Measurements from ENCODE around the gene MORN3. TPM values are rescaled to one million over a fixed set of nuclear protein-coding genes. Genes with fewer than 3 reads are reported as not detected.
"Not testable (repeated sequence)": the region's sequence is repeated elsewhere in the genome, so short reads cannot be mapped to it uniquely, and the experiment has no call there.

Gene MORN3
- polyA plus RNA-seq, 3 donors from 2014 or later = 1.4 to 3.4 (median 2.0) TPM

DNA sequence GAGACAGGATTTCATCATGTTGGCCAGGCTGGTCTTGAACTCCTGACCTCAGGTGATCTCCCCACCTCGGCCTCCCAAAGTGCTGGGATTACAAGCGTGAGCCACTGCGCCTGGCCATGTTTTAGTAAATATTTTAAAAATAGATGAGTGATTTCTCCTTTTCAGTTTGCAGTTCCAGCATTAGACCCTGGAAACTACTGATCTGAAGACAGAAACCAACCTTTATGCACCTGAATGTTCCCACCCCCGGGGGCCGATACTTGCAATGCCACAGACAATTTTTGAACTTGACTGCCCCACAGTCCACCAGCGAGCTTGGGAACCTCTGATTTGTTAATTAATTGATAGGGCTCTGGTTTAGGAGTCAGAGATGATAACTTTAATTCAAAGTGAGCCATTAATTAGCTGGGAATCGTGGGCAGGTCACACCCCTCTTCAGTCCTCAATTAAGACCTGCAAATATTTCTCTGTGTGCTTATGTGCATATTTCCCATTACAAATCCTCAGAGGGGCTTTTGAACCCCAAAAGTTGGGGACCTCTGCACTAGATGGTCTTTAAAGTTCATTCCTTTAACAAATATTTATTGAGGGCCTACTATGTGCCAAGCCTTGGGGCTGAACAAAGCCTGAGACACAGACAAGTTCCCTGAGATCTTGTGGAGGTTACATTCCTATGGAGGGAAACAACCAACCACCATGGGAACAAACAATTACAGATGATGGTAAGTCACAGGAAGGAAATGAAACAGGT is 39.0 kb upstream of the MORN3 start:
- Mint-ChIP-seq H3K4me1 (peaks cover 15 to 18% of the 10 kb centered on the region in 2 donors), H3K27me3 (ENCODE audit: low read depth in 3 of 3) (peaks cover 0 to 11% (median 5%) of the 10 kb centered on the region in 3 donors), H3K4me3 (no peak overlapping the region), H3K27ac (no peak overlapping the region), H3K9me3 (no peaks in the 10 kb centered on the region), H3K36me3 (no peaks in the 10 kb centered on the region)
- no peak for DNase-seq

DNA sequence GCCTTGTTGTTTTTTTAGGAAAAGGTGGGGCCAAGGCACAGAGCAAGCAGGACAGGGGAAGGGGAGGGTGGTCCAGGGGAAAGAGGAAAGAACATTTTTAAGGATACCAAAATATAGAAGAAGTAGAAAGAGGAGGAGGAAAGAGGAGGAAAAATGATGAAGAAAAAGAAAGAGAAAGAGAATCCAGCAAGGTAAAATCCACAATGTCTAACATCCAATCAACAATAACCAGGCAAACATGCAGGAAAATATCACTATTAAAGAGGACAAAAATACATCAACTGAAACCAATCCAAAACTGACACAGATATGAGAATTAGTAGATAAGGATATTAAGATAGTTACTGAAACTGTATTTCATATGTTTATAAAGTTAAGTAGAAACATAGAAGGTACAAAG is 36.1 kb upstream of the MORN3 start:
- peak overlapping the region in 1 of 6 donors; percentile 43 for H3K27ac Mint-ChIP-seq
- peaks cover 0 to 11% (median 1%) of the 10 kb centered on the region in 3 donors for H3K27me3 Mint-ChIP-seq (ENCODE audit: low read depth in 3 of 3)
- DNase-seq = no peak
- no peaks in the 10 kb centered on the region for H3K9me3 Mint-ChIP-seq
- H3K36me3 Mint-ChIP-seq = no peaks in the 10 kb centered on the region
- H3K4me1 Mint-ChIP-seq = peaks cover 0 to 1% of the 10 kb centered on the region in 2 donors
- H3K4me3 Mint-ChIP-seq = no peak overlapping the region

GRCh38 chr12:121702944-121703343 is 33.5 kb upstream of the MORN3 start:
- Mint-ChIP-seq H3K4me3 (no peak overlapping the region), H3K36me3 (no peaks in the 10 kb centered on the region), H3K27me3 (ENCODE audit: low read depth in 3 of 3) (peaks cover 0 to 6% (median 1%) of the 10 kb centered on the region in 3 donors), H3K9me3 (no peaks in the 10 kb centered on the region), H3K27ac (no peak overlapping the region), H3K4me1 (no peaks in the 10 kb centered on the region)
- no peak for DNase-seq

DNA sequence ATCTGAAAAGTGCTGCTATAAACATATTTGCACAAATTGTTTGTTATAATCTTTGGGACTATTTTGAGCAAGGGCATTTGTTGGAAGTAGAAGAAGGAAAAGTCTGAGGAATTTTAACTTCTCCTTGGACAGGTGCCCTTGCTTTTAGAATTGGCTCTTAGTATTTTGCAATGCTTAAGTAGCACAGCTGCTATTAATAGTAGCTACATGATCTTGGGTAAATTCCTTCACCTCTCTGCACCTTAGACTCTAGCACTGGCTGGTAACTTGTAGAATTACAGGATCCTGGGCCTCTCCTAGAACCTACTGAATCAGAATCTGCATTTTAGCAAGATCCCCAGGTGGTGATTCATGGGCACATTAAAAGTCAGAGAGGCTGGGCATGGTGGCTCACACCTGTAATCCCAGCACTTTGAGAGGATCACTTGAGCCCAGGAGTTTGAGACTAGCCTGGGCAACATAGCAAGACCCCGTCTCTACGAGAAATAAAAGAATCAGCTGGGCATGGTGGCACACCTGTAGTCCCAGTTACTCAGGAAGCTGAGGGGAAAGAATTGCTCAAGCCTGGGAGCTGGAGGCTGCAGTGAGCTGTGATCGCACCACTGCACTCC is 32.3 kb upstream of the MORN3 start:
- H3K27ac Mint-ChIP-seq = no peak overlapping the region
- H3K4me1 Mint-ChIP-seq = peaks cover 0 to 6% of the 10 kb centered on the region in 2 donors
- H3K9me3 Mint-ChIP-seq = no peaks in the 10 kb centered on the region
- H3K36me3 Mint-ChIP-seq = no peaks in the 10 kb centered on the region
- peaks cover 0 to 6% (median 1%) of the 10 kb centered on the region in 3 donors for H3K27me3 Mint-ChIP-seq (ENCODE audit: low read depth in 3 of 3)
- DNase-seq = no peak
- H3K4me3 Mint-ChIP-seq = no peak overlapping the region

GRCh38 chr12:121697861-121698260 is 28.4 kb upstream of the MORN3 start:
- not testable (repeated sequence) for H3K27me3 Mint-ChIP-seq (ENCODE audit: low read depth in 3 of 3); H3K4me1 Mint-ChIP-seq; H3K4me3 Mint-ChIP-seq; H3K27ac Mint-ChIP-seq; DNase-seq; H3K9me3 Mint-ChIP-seq; H3K36me3 Mint-ChIP-seq

- Mint-ChIP-seq H3K36me3 (no peaks in the 10 kb centered on the region), H3K4me1 (peaks cover 0 to 6% of the 10 kb centered on the region in 2 donors), H3K4me3 (no peak overlapping the region), H3K9me3 (no peaks in the 10 kb centered on the region), H3K27ac (no peak overlapping the region), H3K27me3 (ENCODE audit: low read depth in 3 of 3) (peaks cover 0 to 2% (median 0%) of the 10 kb centered on the region in 3 donors)
- DNase-seq = peak; percentile 52 to 67 (median 60)
Observed at GRCh38 chr12:121697093-121697698, 27.7 kb upstream of the MORN3 start.

DNA sequence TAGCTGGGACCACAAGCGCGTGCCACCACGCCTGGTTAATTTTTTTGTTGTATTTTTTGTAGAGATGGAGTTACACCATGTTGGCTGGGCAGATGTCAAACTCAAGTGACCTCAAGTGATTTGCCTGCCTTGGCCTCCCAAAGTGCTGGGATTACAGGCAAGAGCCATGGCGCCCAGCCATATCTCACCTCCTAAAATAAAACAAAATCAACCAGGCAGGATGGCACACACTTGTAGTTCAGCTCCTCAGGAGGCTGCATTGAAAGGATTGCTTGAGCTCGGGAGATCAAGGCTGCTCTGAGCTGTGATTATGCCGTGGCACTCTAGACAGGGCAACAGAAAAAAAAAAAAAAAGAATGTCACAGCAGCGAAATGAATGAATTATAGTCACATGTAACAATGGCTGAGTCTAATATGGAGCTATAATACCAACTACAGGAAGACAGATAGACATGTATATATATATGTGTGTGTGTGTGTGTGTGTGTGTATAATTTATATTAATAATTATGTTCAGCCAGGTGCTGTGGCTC is 23.8 kb upstream of the MORN3 start:
- Mint-ChIP-seq H3K27me3 (ENCODE audit: low read depth in 3 of 3) (peaks cover 0 to 3% (median 2%) of the 10 kb centered on the region in 3 donors), H3K4me3 (no peak overlapping the region), H3K4me1 (peaks cover 0 to 6% of the 10 kb centered on the region in 2 donors), H3K36me3 (no peaks in the 10 kb centered on the region), H3K27ac (no peak overlapping the region), H3K9me3 (no peaks in the 10 kb centered on the region)
- no peak for DNase-seq

- H3K36me3 Mint-ChIP-seq; DNase-seq; H3K27ac Mint-ChIP-seq; H3K27me3 Mint-ChIP-seq (ENCODE audit: low read depth in 3 of 3); H3K9me3 Mint-ChIP-seq; H3K4me1 Mint-ChIP-seq; H3K4me3 Mint-ChIP-seq: not testable (repeated sequence)
Observed at GRCh38 chr12:121692744-121693143, 23.3 kb upstream of the MORN3 start.

DNA sequence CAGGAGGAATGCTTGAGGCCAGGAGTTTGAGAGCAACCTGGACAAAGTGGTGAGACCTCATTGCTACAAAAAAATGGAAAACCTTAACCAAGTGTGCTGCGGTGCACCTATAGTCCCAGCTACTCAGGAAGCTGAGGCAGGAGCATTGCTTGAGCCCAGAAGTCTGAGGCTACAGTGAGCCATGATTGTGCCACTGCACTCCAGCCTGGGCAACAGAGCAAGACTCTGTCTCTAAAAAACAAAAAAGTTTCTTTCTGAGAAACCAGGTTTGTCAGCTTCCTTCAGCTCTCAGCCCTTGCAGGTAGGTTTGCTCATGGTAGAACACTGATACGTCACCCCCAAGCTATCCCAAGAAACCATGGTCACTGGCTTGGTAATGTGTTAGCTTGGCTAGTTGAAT is 20.0 kb upstream of the MORN3 start:
- peak overlapping the region in 1 of 6 donors; percentile 62 for H3K27ac Mint-ChIP-seq
- peaks cover 4 to 7% (median 7%) of the 10 kb centered on the region in 3 donors for H3K27me3 Mint-ChIP-seq (ENCODE audit: low read depth in 3 of 3)
- no peaks in the 10 kb centered on the region for H3K9me3 Mint-ChIP-seq
- no peak for DNase-seq
- H3K4me3 Mint-ChIP-seq = no peak overlapping the region
- peaks cover 6 to 8% of the 10 kb centered on the region in 2 donors for H3K4me1 Mint-ChIP-seq
- H3K36me3 Mint-ChIP-seq = no peaks in the 10 kb centered on the region

DNA sequence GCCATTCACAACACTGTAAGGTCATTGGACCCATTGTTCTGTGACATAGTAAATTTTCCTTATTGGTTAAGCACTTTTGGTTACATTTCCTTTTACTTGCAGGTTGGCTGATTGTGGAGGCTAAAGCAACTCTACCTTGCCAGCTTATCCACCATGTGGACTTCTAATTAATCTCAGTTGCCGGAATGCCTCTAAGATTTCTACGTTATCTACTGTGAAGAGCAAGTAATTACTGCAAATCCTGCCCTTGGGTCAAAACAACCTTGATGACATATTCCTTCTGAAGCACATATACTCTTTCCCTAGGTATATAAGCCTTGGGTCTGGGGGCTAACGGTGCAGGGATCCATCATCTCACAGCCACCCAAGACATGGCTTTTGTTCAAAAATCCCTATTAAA is 19.5 kb upstream of the MORN3 start:
- Mint-ChIP-seq H3K9me3 (no peaks in the 10 kb centered on the region), H3K4me3 (no peak overlapping the region)

DNA sequence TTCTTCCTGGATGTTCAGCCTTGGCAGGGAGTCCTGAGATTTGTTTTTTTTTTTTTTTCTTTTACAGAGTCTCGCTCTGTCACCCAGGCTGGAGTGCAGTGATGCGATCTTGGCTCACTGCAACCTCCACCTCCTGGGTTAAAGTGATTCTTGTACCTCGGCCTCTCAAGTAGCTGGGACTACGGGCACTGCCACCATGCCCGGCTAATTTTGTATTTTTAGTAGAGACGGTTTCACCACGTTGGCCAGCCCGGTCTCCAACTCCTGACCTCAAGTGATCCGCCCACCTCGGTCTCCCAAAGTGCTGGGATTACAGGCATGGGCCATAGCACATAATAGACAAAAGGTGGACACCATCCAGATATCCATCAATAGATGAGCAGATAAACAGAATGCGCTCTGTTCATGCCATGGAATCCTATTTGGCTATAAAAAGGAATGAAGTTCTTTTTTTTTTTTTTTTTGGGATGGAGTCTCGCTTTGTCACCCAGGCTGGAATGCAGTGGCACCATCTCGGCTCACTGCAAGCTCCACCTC is 10.3 kb upstream of the MORN3 start:
- not testable (repeated sequence) for H3K36me3 Mint-ChIP-seq; H3K27me3 Mint-ChIP-seq (ENCODE audit: low read depth in 3 of 3); H3K9me3 Mint-ChIP-seq; H3K4me3 Mint-ChIP-seq; H3K4me1 Mint-ChIP-seq; DNase-seq
- H3K27ac Mint-ChIP-seq = peak overlapping the region in 4 of 6 donors; percentile 57 to 78 (median 76)

More for the DNA sequence above, 19.5 kb upstream of the MORN3 start:
- Mint-ChIP-seq H3K36me3 (no peaks in the 10 kb centered on the region), H3K27ac (peak overlapping the region in 2 of 6 donors; percentile 62 to 67), H3K27me3 (ENCODE audit: low read depth in 3 of 3) (peaks cover 4 to 7% (median 7%) of the 10 kb centered on the region in 3 donors), H3K4me1 (peaks cover 6 to 8% of the 10 kb centered on the region in 2 donors)
- no peak for DNase-seq

DNA sequence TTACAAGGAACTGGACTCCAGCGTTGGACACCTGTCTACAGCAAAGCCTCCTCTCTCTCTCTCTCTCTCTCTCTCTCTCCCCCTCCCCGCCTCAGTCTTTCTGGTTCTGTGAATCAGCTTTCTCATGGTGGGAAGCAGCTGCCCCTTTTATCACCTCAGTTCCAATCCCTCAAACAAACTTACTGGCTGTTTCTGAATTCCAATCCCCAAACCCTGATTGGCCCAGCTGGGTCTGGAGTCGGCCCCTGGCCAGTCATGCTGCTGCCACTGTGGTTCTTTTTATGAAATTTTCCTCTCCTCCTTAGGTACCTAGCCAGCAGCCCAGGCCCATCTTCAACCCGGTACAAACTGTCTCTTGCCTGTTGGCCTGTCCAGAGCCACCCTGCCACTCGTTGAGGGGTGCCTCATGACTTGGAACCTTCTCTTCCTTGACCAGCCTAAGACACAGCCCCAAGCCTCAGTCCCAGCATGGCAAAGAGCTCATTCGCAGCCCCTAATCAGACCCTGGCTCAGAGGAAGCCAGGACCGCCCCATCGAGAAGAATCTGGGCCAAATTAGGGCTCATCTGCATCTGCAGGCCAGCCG is 9.4 kb upstream of the MORN3 start:
- Mint-ChIP-seq H3K36me3 (no peaks in the 10 kb centered on the region), H3K27me3 (ENCODE audit: low read depth in 3 of 3) (peaks cover 4 to 8% (median 7%) of the 10 kb centered on the region in 3 donors), H3K4me1 (peaks cover 5 to 6% of the 10 kb centered on the region in 2 donors), H3K9me3 (no peaks in the 10 kb centered on the region), H3K4me3 (no peak overlapping the region), H3K27ac (peak overlapping the region in 4 of 6 donors; percentile 19 to 78 (median 76))
- DNase-seq = no peak

- H3K27ac Mint-ChIP-seq = peak overlapping the region in 5 of 6 donors; percentile 41 to 77 (median 63)
- no peak overlapping the region for H3K4me3 Mint-ChIP-seq
- H3K4me1 Mint-ChIP-seq = peaks cover 9 to 11% of the 10 kb centered on the region in 2 donors
- no peak for DNase-seq
- H3K9me3 Mint-ChIP-seq = no peaks in the 10 kb centered on the region
- H3K27me3 Mint-ChIP-seq (ENCODE audit: low read depth in 3 of 3) = peaks cover 6 to 9% (median 8%) of the 10 kb centered on the region in 3 donors
- no peaks in the 10 kb centered on the region for H3K36me3 Mint-ChIP-seq
Observed at GRCh38 chr12:121678305-121678704, 8.9 kb upstream of the MORN3 start.
